Smooth muscle cell (in vitro differentiated cells): ENCODE measurements around the gene HTR6. TPM values are rescaled to one million over a fixed set of nuclear protein-coding genes. Genes with fewer than 3 reads are reported as not detected.

Experiments used
- DNase-seq: peaks from one replicate; lab custom pipeline; 2025; ENCODE audit not compliant: unreplicated experiment; lab: John Stamatoyannopoulos, UW
- H2AFZ ChIP-seq: fragments of 200-600 bp; sonication (generic); 2 replicates; pipeline ENCODE4 v1.6.0; 2016; ENCODE audit warnings: antibody characterized with exemption, low read depth, mild to moderate bottlenecking
- H3F3A ChIP-seq: fragments of 200-600 bp; sonication (generic); 2 replicates; pipeline ENCODE4 v1.6.0; 2017; ENCODE audit warnings: antibody characterized with exemption, low read depth
- H3K27ac ChIP-seq: fragments of 200-600 bp; sonication (generic); 2 replicates; pipeline ENCODE4 v1.5.1; 2016; ENCODE audit warnings: low read depth, mild to moderate bottlenecking
- H3K27me3 ChIP-seq: fragments of 200-600 bp; sonication (generic); 2 replicates; pipeline ENCODE4 v1.6.1; 2016; ENCODE audit warnings: low read depth, mild to moderate bottlenecking
- H3K36me3 ChIP-seq: fragments of 200-600 bp; sonication (generic); 2 replicates; pipeline ENCODE4 v1.5.1; 2016; ENCODE audit warnings: low read depth
- H3K4me1 ChIP-seq: fragments of 200-600 bp; sonication (generic); 2 replicates; pipeline ENCODE4 v1.5.1; 2016; ENCODE audit warnings: low read depth
- H3K4me2 ChIP-seq: fragments of 200-600 bp; sonication (generic); 2 replicates; pipeline ENCODE4 v1.6.0; 2016; ENCODE audit warnings: mild to moderate bottlenecking
- H3K4me3 ChIP-seq: fragments of 200-600 bp; sonication (generic); 2 replicates; pipeline ENCODE4 v1.5.1; 2016; ENCODE audit warnings: mild to moderate bottlenecking
- H3K79me2 ChIP-seq: fragments of 200-600 bp; sonication (generic); 2 replicates; pipeline ENCODE4 v1.6.0; 2016; ENCODE audit warnings: low read depth, mild to moderate bottlenecking
- H3K9ac ChIP-seq: fragments of 200-600 bp; sonication (generic); 2 replicates; pipeline ENCODE4 v1.6.0; 2016; ENCODE audit warnings: low read depth
- H3K9me3 ChIP-seq: fragments of 200-600 bp; sonication (generic); replicated peaks from 2 replicates; pipeline ENCODE4 v1.5.1; 2016; ENCODE audit warnings: low read depth
- H4K20me1 ChIP-seq: fragments of 200-600 bp; sonication (generic); 2 replicates; pipeline ENCODE4 v1.6.0; 2016; ENCODE audit warnings: low read depth
- WGBS: methylation state at CpG from one replicate; pipeline ENCODE4 v1.1.7; 2016; ENCODE audit warnings: low lambda C conversion rate; 5-methylcytosine and 5-hydroxymethylcytosine counted together
- polyA plus RNA-seq: library from polyadenylated mRNA; unstranded; fragments of >200 nt; fragmentation: Nextera tagmentation; extraction: Ambion mirVana; gene quantifications from 2 replicates; pipeline ENCODE4 v1.2.1, GENCODE V29; 2016
- total RNA-seq: library from RNA; depleted of rRNA; stranded (reverse); fragments of >200 nt; gene quantifications from 2 replicates; pipeline ENCODE4 v1.2.3, GENCODE V29; 2014
- TF ChIP-seq, protein P1 (sequence below): fragments of 200-600 bp; sonication (generic); IDR thresholded peaks from 2 replicates; pipeline ENCODE4 v1.5.1; 2017; ENCODE audit warnings: borderline replicate concordance, mild to moderate bottlenecking, antibody characterized with exemption; ENCODE audit not compliant: insufficient read depth, poor library complexity, severe bottlenecking

HTR6 gene
- total and polyA plus RNA-seq, 2 experiments from 2014 or later, result not detected

DNA sequence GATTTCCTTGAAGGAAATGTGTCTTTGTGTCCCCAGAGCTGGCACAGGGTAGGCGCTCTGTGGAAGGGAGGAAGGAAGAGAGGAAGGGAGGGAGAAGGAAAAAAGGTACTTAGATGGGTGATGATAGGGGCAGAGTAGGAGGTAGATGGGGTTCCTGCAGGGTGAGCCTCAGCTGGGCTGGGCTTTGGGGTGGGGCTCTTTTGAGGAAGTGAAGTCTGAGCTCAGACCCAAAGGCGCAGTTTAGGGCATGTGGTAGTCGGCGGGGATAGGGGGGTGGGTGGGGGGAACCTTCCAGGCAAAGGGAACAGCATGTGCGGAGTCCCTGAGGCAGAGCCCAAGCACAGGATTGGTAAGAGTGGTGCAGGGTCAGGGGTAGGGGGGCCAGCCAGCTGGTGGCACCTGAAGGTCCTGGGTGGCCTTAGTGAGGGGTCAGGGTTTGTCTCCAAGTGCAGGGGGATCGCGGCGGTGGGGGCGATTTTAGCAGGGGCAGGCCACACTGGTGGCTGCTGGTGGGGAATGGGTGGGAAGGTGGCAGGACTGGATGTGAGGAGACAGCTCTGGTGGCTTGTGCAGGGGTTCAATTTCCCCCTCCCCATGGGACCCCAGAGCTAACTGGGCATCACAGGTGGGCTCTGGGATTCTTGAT is 8.4 kb upstream of the HTR6 start:
- Histone ChIP-seq H3K4me3 (no peak overlapping the region), H3F3A (no peaks in the 10 kb centered on the region), H3K4me1 (no peaks in the 10 kb centered on the region), H3K27ac (no peak overlapping the region), H3K27me3 (peaks cover 4% of the 10 kb centered on the region), H2AFZ (no peak overlapping the region), H3K36me3 (no peaks in the 10 kb centered on the region), H3K9ac (no peak overlapping the region), H3K79me2 (no peaks in the 10 kb centered on the region), H3K4me2 (no peak overlapping the region), H4K20me1 (peaks cover 13% of the 10 kb centered on the region), H3K9me3 (no peaks in the 10 kb centered on the region)
- 97% methylated on average over 7 of the region's 9 CpGs for WGBS
- DNase-seq, result no peak
- TF ChIP-seq, protein P1, sequence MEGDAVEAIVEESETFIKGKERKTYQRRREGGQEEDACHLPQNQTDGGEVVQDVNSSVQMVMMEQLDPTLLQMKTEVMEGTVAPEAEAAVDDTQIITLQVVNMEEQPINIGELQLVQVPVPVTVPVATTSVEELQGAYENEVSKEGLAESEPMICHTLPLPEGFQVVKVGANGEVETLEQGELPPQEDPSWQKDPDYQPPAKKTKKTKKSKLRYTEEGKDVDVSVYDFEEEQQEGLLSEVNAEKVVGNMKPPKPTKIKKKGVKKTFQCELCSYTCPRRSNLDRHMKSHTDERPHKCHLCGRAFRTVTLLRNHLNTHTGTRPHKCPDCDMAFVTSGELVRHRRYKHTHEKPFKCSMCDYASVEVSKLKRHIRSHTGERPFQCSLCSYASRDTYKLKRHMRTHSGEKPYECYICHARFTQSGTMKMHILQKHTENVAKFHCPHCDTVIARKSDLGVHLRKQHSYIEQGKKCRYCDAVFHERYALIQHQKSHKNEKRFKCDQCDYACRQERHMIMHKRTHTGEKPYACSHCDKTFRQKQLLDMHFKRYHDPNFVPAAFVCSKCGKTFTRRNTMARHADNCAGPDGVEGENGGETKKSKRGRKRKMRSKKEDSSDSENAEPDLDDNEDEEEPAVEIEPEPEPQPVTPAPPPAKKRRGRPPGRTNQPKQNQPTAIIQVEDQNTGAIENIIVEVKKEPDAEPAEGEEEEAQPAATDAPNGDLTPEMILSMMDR, result no peak

- Histone ChIP-seq H2AFZ (no peak overlapping the region), H3K79me2 (no peaks in the 10 kb centered on the region), H3K9ac (no peak overlapping the region), H3K27me3 (peaks cover 5% of the 10 kb centered on the region), H3K36me3 (no peaks in the 10 kb centered on the region), H3K4me3 (no peak overlapping the region), H3K27ac (no peak overlapping the region), H3K4me2 (no peak overlapping the region), H4K20me1 (peaks cover 10% of the 10 kb centered on the region), H3K4me1 (no peaks in the 10 kb centered on the region), H3K9me3 (no peaks in the 10 kb centered on the region), H3F3A (no peaks in the 10 kb centered on the region)
- DNase-seq, result no peak
- TF ChIP-seq, protein P1, result no peak
- 92% methylated on average over 9 of the region's 15 CpGs for WGBS
Measured at GRCh38 chr1:19656780-19657466, 7.8 kb upstream of the HTR6 start.

- WGBS, result 90% methylated on average over 9 of the region's 10 CpGs
- no peak overlapping the region for H3K4me2 ChIP-seq
- peaks cover 11% of the 10 kb centered on the region for H3K27me3 ChIP-seq
- H3K9ac ChIP-seq, result no peak overlapping the region
- H3K36me3 ChIP-seq, result no peaks in the 10 kb centered on the region
- H3K4me1 ChIP-seq, result no peaks in the 10 kb centered on the region
- TF ChIP-seq, protein P1, result no peak
- peaks cover 10% of the 10 kb centered on the region for H4K20me1 ChIP-seq
- no peak overlapping the region for H3K27ac ChIP-seq
- no peak overlapping the region for H2AFZ ChIP-seq
- H3K9me3 ChIP-seq, result no peaks in the 10 kb centered on the region
- no peaks in the 10 kb centered on the region for H3K79me2 ChIP-seq
- DNase-seq, result no peak
- no peak overlapping the region for H3K4me3 ChIP-seq
- no peaks in the 10 kb centered on the region for H3F3A ChIP-seq
Measured at GRCh38 chr1:19657511-19657910, 7.2 kb upstream of the HTR6 start.
